Prostate gland (tissue), 2 donors: Measurements from ENCODE around the gene DSCAML1.

Experiments
- CTCF ChIP-seq, 4 experiments: fragments of 200-600 bp in 2 of 4; fragments of 450-650 bp in 2 of 4; sonication (generic) in 2 of 4; IDR thresholded peaks; 1 replicate in 3 of 4; 2 replicates in 1 of 4; pipeline ENCODE4 v1.5.1; 2016 to 2019; ENCODE audit warnings: antibody characterized with exemption in 4 of 4, mild to moderate bottlenecking in 2 of 4, moderate library complexity in 2 of 4
- POLR2A ChIP-seq: fragments of 450-650 bp; IDR thresholded peaks from one replicate; pipeline ENCODE4 v1.6.1; 2016; ENCODE audit warnings: antibody characterized with exemption, mild to moderate bottlenecking
- POLR2AphosphoS5 ChIP-seq: sonication (generic); formaldehyde crosslinking; IDR thresholded peaks from one replicate; pipeline ENCODE4 v1.6.1; 2017; ENCODE audit warnings: antibody characterized with exemption

- TF ChIP-seq CTCF (IDR thresholded peaks at IDR 0.05), result no peak
- TF ChIP-seq POLR2A, result no peak
- TF ChIP-seq POLR2AphosphoS5, result no peak
These were observed 321.1 kb downstream of the DSCAML1 start for GRCh38 chr11:117475716-117476530.
